ENCODE results near the gene MSN.

DNA sequence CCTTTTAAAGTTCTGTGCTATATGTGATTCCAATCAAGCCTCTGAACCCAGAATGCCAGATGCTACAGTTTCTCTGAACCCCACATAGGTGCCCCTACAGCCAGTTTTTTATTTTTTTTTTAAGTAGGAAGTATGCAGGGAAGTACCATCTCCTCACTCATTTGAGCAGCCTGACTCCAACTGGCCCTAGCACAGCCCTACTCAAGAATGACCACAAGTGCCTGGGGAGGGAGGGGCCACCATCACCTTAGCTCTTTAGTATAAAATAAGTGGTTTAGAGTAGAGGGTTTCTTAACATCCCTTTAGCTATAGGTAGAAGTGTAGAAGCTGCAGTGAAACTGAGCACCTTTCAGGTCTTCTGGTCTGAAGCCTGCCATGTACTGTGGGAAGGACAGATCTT is 14.4 kb downstream of the MSN start:
- TF ChIP-seq ZNF184 (tag by site-specific recombination; IDR thresholded peaks at IDR 0.05) (no peak), CTCF (tag by site-specific recombination; IDR thresholded peaks at IDR 0.05) (no peak), ZSCAN18 (tag by site-specific recombination; IDR thresholded peaks at IDR 0.05) (no peak), SP2 (tag by site-specific recombination; IDR thresholded peaks at IDR 0.05) (no peak), ZNF677 (tag by site-specific recombination; IDR thresholded peaks at IDR 0.05) (no peak), ZNF768 (tag by site-specific recombination; IDR thresholded peaks at IDR 0.05) (no peak), ZNF132 (tag by site-specific recombination; IDR thresholded peaks at IDR 0.05; ENCODE audit: borderline replicate concordance) (no peak)
- TF ChIP-seq, protein P1, sequence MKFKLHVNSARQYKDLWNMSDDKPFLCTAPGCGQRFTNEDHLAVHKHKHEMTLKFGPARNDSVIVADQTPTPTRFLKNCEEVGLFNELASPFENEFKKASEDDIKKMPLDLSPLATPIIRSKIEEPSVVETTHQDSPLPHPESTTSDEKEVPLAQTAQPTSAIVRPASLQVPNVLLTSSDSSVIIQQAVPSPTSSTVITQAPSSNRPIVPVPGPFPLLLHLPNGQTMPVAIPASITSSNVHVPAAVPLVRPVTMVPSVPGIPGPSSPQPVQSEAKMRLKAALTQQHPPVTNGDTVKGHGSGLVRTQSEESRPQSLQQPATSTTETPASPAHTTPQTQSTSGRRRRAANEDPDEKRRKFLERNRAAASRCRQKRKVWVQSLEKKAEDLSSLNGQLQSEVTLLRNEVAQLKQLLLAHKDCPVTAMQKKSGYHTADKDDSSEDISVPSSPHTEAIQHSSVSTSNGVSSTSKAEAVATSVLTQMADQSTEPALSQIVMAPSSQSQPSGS (tag by site-specific recombination; IDR thresholded peaks at IDR 0.05; ENCODE audit: low read depth) = no peak
